Uterus (tissue), 4 donors: Measurements from ENCODE around the gene ZNF684. TPM values are rescaled to one million over a fixed set of nuclear protein-coding genes. Genes with fewer than 3 reads are reported as not detected.
"Not testable (repeated sequence)": the region's sequence is repeated elsewhere in the genome, so short reads cannot be mapped to it uniquely, and the experiment has no call there.

ENCODE experiments used
- DNase-seq, 2 donors: peaks; one replicate each; pipeline ENCODE4 v3.0.0-alpha.2; 2019 to 2020
- H3K27ac ChIP-seq, 2 donors: fragments of 200-600 bp; sonication (generic); 1 replicate in 1 of 2; 2 replicates in 1 of 2; pipeline ENCODE4 v1.5.1; 2016 to 2018
- H3K27me3 ChIP-seq, 2 donors: fragments of 200-600 bp; sonication (generic); one replicate each; pipeline ENCODE4 v1.5.1; 2018 to 2019; ENCODE audit warnings: control low read depth in 1 of 2
- H3K36me3 ChIP-seq, 2 donors: fragments of 200-600 bp; sonication (generic); one replicate each; pipeline ENCODE4 v1.5.1; 2019; ENCODE audit warnings: control low read depth in 1 of 2
- H3K4me1 ChIP-seq, 2 donors: fragments of 200-600 bp; sonication (generic); one replicate each; pipeline ENCODE4 v1.5.1; 2018 to 2019; ENCODE audit warnings: control low read depth in 1 of 2
- H3K4me3 ChIP-seq, 2 donors: fragments of 200-600 bp; sonication (generic); 1 replicate in 1 of 2; 2 replicates in 1 of 2; pipeline ENCODE4 v1.5.1; 2018 to 2019; ENCODE audit warnings: mild to moderate bottlenecking in 1 of 2
- H3K9me3 ChIP-seq, 2 donors: fragments of 200-600 bp; sonication (generic); one replicate each; pipeline ENCODE4 v1.5.1; 2019; ENCODE audit warnings: control low read depth in 1 of 2
- POLR2A ChIP-seq, 2 donors: fragments of 450-650 bp; IDR thresholded peaks; one replicate each; pipeline ENCODE4 v1.6.1; 2016; ENCODE audit warnings: antibody characterized with exemption in 2 of 2, mild to moderate bottlenecking in 1 of 2, moderate library complexity in 1 of 2
- intact Hi-C: fragments of 100-400 bp; cut with DNase I; formaldehyde crosslinking; loops from one replicate; pipeline ENCODE4 v1.15.1; 2023; ENCODE audit warnings: low total_unique reads
- total RNA-seq, 4 donors: library from RNA; depleted of rRNA in 3 of 4; stranded (reverse); fragments of >200 nt in 3 of 4; gene quantifications; one replicate each; pipeline versions ENCODE4 v1.1.0 to v1.2.4, GENCODE V29; 2014 to 2023
- TF ChIP-seq, protein P1 (sequence below), 4 experiments: fragments of 200-600 bp in 2 of 4; fragments of 450-650 bp in 2 of 4; sonication (generic) in 2 of 4; IDR thresholded peaks; one replicate each; pipeline ENCODE4 v1.5.1; 2016 to 2019; ENCODE audit warnings: antibody characterized with exemption in 4 of 4, mild to moderate bottlenecking in 2 of 4, moderate library complexity in 1 of 4
- donor health status: DM: yes; HTN: yes; CAD: no.

Gene ZNF684
- total RNA-seq, 4 donors from 2014 or later, result 2.7 to 11.8 (median 8.0) TPM

DNA sequence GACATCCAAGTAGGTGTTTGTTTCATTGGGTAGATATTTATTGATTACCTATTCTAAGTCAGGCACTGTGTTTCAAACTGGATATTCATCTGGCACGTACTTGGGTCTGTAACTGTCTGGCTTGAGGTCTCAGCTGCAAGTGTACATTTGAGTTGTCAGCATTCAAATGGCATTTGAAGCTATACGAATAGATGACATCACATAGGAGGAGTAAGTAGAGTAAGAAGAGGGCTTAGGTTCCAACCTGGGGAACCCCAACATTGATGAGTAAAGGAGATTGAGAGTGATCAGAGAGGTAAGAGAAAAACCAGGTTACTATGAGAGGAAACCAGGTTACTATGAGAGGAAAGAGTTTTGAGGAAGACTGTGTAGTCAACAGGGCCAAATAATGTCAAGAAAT lies 30.7 kb downstream of the ZNF684 start:
- Histone ChIP-seq H3K27ac (no peak overlapping the region), H3K36me3 (no peaks in the 10 kb centered on the region), H3K27me3 (no peaks in the 10 kb centered on the region), H3K9me3 (no peaks in the 10 kb centered on the region), H3K4me3 (no peak overlapping the region), H3K4me1 (no peaks in the 10 kb centered on the region)
- intact Hi-C loops, result no loop called here
- DNase-seq, result no peak
- TF ChIP-seq, protein P1, sequence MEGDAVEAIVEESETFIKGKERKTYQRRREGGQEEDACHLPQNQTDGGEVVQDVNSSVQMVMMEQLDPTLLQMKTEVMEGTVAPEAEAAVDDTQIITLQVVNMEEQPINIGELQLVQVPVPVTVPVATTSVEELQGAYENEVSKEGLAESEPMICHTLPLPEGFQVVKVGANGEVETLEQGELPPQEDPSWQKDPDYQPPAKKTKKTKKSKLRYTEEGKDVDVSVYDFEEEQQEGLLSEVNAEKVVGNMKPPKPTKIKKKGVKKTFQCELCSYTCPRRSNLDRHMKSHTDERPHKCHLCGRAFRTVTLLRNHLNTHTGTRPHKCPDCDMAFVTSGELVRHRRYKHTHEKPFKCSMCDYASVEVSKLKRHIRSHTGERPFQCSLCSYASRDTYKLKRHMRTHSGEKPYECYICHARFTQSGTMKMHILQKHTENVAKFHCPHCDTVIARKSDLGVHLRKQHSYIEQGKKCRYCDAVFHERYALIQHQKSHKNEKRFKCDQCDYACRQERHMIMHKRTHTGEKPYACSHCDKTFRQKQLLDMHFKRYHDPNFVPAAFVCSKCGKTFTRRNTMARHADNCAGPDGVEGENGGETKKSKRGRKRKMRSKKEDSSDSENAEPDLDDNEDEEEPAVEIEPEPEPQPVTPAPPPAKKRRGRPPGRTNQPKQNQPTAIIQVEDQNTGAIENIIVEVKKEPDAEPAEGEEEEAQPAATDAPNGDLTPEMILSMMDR (IDR thresholded peaks at IDR 0.05), result no peak
- no peak for TF ChIP-seq POLR2A (IDR thresholded peaks at IDR 0.05)

DNA sequence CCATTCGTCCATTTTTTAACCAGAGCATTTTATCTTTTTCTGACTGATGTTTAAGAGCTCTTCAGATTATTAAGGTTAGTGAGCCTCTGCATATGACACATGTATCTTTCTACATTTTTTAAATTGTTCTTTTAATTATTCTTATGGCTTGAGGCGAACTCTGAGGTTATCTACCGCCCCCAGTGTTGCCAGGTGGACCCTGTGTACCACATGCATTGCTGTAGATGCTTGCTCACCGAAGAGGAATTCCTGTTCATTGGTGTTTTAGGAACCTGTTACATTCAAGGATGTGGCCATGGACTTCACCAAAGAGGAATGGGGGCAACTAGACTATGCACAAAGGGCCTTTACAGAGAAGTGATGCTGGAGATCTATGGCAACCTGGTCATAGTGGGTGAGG lies 31.8 kb downstream of the ZNF684 start:
- no peak for DNase-seq
- intact Hi-C loops, result no loop called here
- TF ChIP-seq, protein P1 (IDR thresholded peaks at IDR 0.05), result no peak
- TF ChIP-seq POLR2A (IDR thresholded peaks at IDR 0.05), result no peak

DNA sequence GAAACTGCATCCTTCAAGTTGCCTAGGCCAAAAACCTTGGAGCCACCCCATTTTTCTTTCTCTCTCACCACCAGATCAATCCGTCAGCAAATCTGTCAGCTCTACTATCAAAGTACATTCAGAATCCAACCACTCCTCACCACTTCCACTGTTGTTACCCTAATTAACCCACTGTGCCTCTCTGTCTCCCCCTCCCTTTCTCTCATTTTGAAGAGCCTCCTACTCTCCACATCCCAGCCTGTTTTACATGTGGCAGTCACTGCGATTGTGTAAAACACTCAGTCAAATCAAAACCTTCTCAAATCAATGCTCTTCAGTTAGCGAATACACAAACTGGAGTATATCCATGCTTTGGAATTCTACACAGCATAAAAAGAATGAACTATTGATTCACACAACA lies 33.1 kb downstream of the ZNF684 start:
- TF ChIP-seq, protein P1 (IDR thresholded peaks at IDR 0.05), result no peak
- TF ChIP-seq POLR2A (IDR thresholded peaks at IDR 0.05), result no peak

More for the DNA sequence above, 31.8 kb downstream of the ZNF684 start:
- Histone ChIP-seq H3K36me3 (no peaks in the 10 kb centered on the region), H3K9me3 (no peaks in the 10 kb centered on the region), H3K4me3 (no peak overlapping the region), H3K27ac (no peak overlapping the region), H3K4me1 (no peaks in the 10 kb centered on the region), H3K27me3 (no peaks in the 10 kb centered on the region)

DNA sequence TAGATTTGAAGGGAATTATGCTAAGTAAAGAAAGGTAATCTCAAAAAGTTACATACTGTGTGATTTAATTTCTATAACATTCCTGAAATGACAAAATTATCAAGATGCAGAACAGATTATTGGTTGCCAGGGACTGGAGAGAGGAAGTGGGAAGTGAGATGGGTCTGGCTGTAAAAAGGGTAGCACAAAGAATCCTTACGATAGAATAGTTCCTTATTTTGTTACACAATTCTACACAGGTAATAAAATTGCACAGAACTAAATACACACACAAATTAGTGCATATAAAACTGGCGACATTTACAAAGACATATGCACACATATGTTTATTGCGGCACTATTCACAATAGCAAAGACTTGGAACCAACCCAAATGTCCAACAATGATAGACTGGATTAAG lies 33.5 kb downstream of the ZNF684 start:
- no peak for TF ChIP-seq POLR2A (IDR thresholded peaks at IDR 0.05)
- TF ChIP-seq, protein P1 (IDR thresholded peaks at IDR 0.05), result no peak
- Histone ChIP-seq H3K27ac (no peak overlapping the region), H3K4me3 (no peak overlapping the region), H3K27me3 (no peaks in the 10 kb centered on the region), H3K4me1 (no peaks in the 10 kb centered on the region), H3K36me3 (no peaks in the 10 kb centered on the region), H3K9me3 (no peaks in the 10 kb centered on the region)
- intact Hi-C loops, result no loop called here
- DNase-seq, result no peak

More for the DNA sequence above, 33.1 kb downstream of the ZNF684 start:
- Histone ChIP-seq H3K4me3 (no peak overlapping the region), H3K27me3 (no peaks in the 10 kb centered on the region), H3K4me1 (no peaks in the 10 kb centered on the region), H3K27ac (no peak overlapping the region), H3K9me3 (no peaks in the 10 kb centered on the region), H3K36me3 (no peaks in the 10 kb centered on the region)
- intact Hi-C loops, result no loop called here
- DNase-seq, result no peak

DNA sequence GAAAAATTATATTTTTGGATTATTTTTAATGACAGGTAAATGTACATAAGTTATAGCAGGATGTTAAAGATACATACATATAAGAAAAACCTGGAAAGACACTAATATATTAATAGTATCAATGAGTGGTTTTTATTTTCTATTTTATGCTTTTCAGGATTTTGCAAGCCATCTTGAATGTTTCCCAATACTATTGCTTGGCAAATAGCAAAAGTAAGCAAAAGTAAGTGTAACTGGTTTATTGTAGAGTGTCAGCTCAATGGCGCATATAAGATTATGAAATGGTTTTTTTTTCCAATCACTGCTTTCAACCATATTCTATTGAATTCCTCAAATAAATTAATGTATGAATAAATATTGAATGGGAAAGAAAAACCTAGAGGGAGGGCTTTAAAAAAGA lies 36.4 kb downstream of the ZNF684 start:
- Histone ChIP-seq H3K36me3 (no peaks in the 10 kb centered on the region), H3K27me3 (no peaks in the 10 kb centered on the region), H3K4me1 (no peaks in the 10 kb centered on the region), H3K4me3 (no peak overlapping the region), H3K9me3 (no peaks in the 10 kb centered on the region), H3K27ac (no peak overlapping the region)
- no peak for DNase-seq
- TF ChIP-seq, protein P1 (IDR thresholded peaks at IDR 0.05), result no peak
- no peak for TF ChIP-seq POLR2A (IDR thresholded peaks at IDR 0.05)
- intact Hi-C loops, result no loop called here

DNA sequence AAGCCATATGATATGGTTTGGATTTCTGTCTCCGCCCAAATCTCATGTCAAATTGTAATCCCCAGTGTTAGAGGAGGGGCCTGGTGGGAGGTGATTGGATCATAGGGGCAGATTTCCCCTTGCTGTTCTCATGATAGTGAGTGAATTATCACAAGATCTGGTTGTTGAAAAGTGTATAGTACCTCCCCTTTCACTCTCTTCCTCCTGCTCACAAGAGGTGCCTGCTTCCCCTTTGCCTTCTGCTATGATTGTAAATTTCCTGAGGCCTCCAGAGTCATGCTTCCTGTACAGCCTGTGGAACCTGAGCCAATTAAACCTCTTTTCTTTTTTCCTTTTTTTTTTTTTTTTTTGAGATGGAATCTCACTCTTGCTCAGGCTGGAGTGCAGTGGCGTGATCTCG lies 43.4 kb downstream of the ZNF684 start:
- H3K4me3 ChIP-seq, H3K9me3 ChIP-seq, intact Hi-C loops, H3K27ac ChIP-seq, H3K27me3 ChIP-seq, H3K36me3 ChIP-seq, H3K4me1 ChIP-seq, DNase-seq: not testable (repeated sequence)
